Activated CD4-positive, alpha-beta T cell treated with anti-CD3 and anti-CD28 coated beads, Interleukin-2, Interleukin-6, amounts not matched to agents 100 ng/mL and 50 ng/mL, durations not matched to agents 16 hours and 8 hours (primary cell): ENCODE results near the gene STX2.
A peak's percentile ranks its signal among the peaks of the same experiment; 100 is the strongest.
"Not testable (repeated sequence)": the region's sequence is repeated elsewhere in the genome, so short reads cannot be mapped to it uniquely, and the experiment has no call there.

ENCODE experiments used
- DNase-seq: peaks from one replicate; pipeline ENCODE4 v3.0.0-alpha.2; 2020

STX2 gene

GRCh38 chr12:130761537-130762318 is 77.3 kb downstream of the STX2 start:
- peak; percentile 61 for DNase-seq

- DNase-seq: no peak
These were observed 84.7 kb downstream of the STX2 start for GRCh38 chr12:130754234-130754901.

GRCh38 chr12:130752692-130753230 is 86.3 kb downstream of the STX2 start:
- DNase-seq: no peak

- not testable (repeated sequence) for DNase-seq
These were observed 87.0 kb downstream of the STX2 start for GRCh38 chr12:130752037-130752436.

- no peak for DNase-seq
These were observed 90.3 kb downstream of the STX2 start for GRCh38 chr12:130748786-130749185.

GRCh38 chr12:130747867-130748740 is 90.9 kb downstream of the STX2 start:
- peak; percentile 80 for DNase-seq

- no peak for DNase-seq
These were observed 92.5 kb downstream of the STX2 start for GRCh38 chr12:130746546-130746945.

- no peak for DNase-seq
These were observed 93.1 kb downstream of the STX2 start for GRCh38 chr12:130745921-130746320.

- no peak for DNase-seq
These were observed 94.8 kb downstream of the STX2 start for GRCh38 chr12:130744274-130744673.

GRCh38 chr12:130743606-130744005 is 95.4 kb downstream of the STX2 start:
- DNase-seq: no peak

GRCh38 chr12:130743176-130743575 is 95.9 kb downstream of the STX2 start:
- no peak for DNase-seq

GRCh38 chr12:130742716-130743115 is 96.3 kb downstream of the STX2 start:
- DNase-seq: no peak

- no peak for DNase-seq
These were observed 96.9 kb downstream of the STX2 start for GRCh38 chr12:130742112-130742511.
